Upper lobe of left lung (tissue), 6 donors: ENCODE results near the gene B3GALT6. TPM values are rescaled to one million over a fixed set of nuclear protein-coding genes. Genes with fewer than 3 reads are reported as not detected.

Source experiments
- ATAC-seq, 2 donors: fragments of 200-7000 bp; cut with Tn5 transposase; one replicate each; pipeline ENCODE4 v1.9.1; 2022; ENCODE audit warnings: mild to moderate bottlenecking in 2 of 2, moderate library complexity in 2 of 2; ENCODE audit not compliant: low FRiP score in 2 of 2
- DNase-seq, 2 donors: peaks; one replicate each; pipeline ENCODE4 v3.0.0-alpha.2; 2019 to 2020
- H3K27ac ChIP-seq, 4 donors: fragments of 200-600 bp; sonication (generic); one replicate each; pipeline ENCODE4 v1.5.1; 2016 to 2019
- H3K27me3 ChIP-seq, 4 donors: fragments of 200-600 bp; sonication (generic); one replicate each; pipeline ENCODE4 v1.5.1; 2017 to 2019
- H3K36me3 ChIP-seq, 4 donors: fragments of 200-600 bp; sonication (generic); one replicate each; pipeline ENCODE4 v1.5.1; 2016 to 2019
- H3K4me1 ChIP-seq, 4 donors: fragments of 200-600 bp; sonication (generic); one replicate each; pipeline ENCODE4 v1.5.1; 2018 to 2019
- H3K4me3 ChIP-seq, 4 donors: fragments of 200-600 bp; sonication (generic); one replicate each; pipeline ENCODE4 v1.5.1; 2017 to 2019; ENCODE audit warnings: mild to moderate bottlenecking in 2 of 4, moderate library complexity in 1 of 4
- H3K9me3 ChIP-seq, 4 donors: fragments of 200-600 bp; sonication (generic); one replicate each; pipeline ENCODE4 v1.5.1; 2018 to 2019
- CTCF ChIP-seq, 6 experiments: fragments of 450-650 bp in 4 of 6; fragments of 200-600 bp in 2 of 6; sonication (generic) in 2 of 6; IDR thresholded peaks; one replicate each; pipeline ENCODE4 v1.5.1; 2016 to 2019; ENCODE audit warnings: antibody characterized with exemption in 6 of 6
- EP300 ChIP-seq, 4 donors: sonication (generic); formaldehyde crosslinking; IDR thresholded peaks; one replicate each; pipeline ENCODE4 v1.5.1; 2017; ENCODE audit warnings: antibody characterized with exemption in 4 of 4, control low read depth in 2 of 4
- POLR2A ChIP-seq, 4 donors: fragments of 450-650 bp; IDR thresholded peaks; one replicate each; pipeline ENCODE4 v1.5.1; 2016 to 2017; ENCODE audit warnings: antibody characterized with exemption in 4 of 4, mild to moderate bottlenecking in 2 of 4
- POLR2AphosphoS5 ChIP-seq, 2 donors: sonication (generic); formaldehyde crosslinking; IDR thresholded peaks; one replicate each; pipeline ENCODE4 v1.5.1; 2017; ENCODE audit warnings: antibody characterized with exemption in 2 of 2
- WGBS, 2 donors: methylation state at CpG; one replicate each; pipeline ENCODE4 v1.1.5; 2017 to 2018; 5-methylcytosine and 5-hydroxymethylcytosine counted together
- total RNA-seq, 6 donors: library from RNA; depleted of rRNA in 4 of 6; stranded (reverse); fragments of >200 nt in 4 of 6; gene quantifications; one replicate each; pipeline versions ENCODE4 v1.1.0 to v1.2.1, GENCODE V29; 2016 to 2021
- donor health status: DM: no; HTN: no; CAD: no; lungs with moderate emphysema.
- donor health status: DM: no; HTN: yes; CAD: no; lungs with severe emphysema.

B3GALT6 gene
- total RNA-seq, 6 donors from 2014 or later = 15.2 to 31.3 (median 19.9) TPM

- ATAC-seq (no peak), DNase-seq (peak in 1 of 2 donors; percentile 56)
- WGBS, 2 donors = 94 to 96% methylated on average over 22 of the region's 22 CpGs
- TF ChIP-seq EP300 (IDR thresholded peaks at IDR 0.05) (no peak), POLR2A (IDR thresholded peaks at IDR 0.05) (no peak), CTCF (IDR thresholded peaks at IDR 0.05) (no peak), POLR2AphosphoS5 (IDR thresholded peaks at IDR 0.05) (no peak)
- Histone ChIP-seq H3K36me3 (peaks cover 34 to 87% (median 72%) of the 10 kb centered on the region in 4 donors), H3K27ac (no peak overlapping the region), H3K27me3 (no peaks in the 10 kb centered on the region), H3K9me3 (no peaks in the 10 kb centered on the region), H3K4me3 (no peak overlapping the region), H3K4me1 (peaks cover 0 to 22% (median 2%) of the 10 kb centered on the region in 4 donors)
These were observed 27.1 kb downstream of the B3GALT6 start for GRCh38 chr1:1259119-1259488.

GRCh38 chr1:1259540-1259939 is 27.5 kb downstream of the B3GALT6 start:
- TF ChIP-seq POLR2A (IDR thresholded peaks at IDR 0.05) (no peak), CTCF (IDR thresholded peaks at IDR 0.05) (no peak), POLR2AphosphoS5 (IDR thresholded peaks at IDR 0.05) (no peak), EP300 (IDR thresholded peaks at IDR 0.05) (no peak)
- peaks cover 0 to 22% (median 2%) of the 10 kb centered on the region in 4 donors for H3K4me1 ChIP-seq
- no peak overlapping the region for H3K27ac ChIP-seq
- no peak overlapping the region for H3K4me3 ChIP-seq
- H3K27me3 ChIP-seq = no peaks in the 10 kb centered on the region
- peaks cover 33 to 87% (median 71%) of the 10 kb centered on the region in 4 donors for H3K36me3 ChIP-seq
- DNase-seq = peak in 1 of 2 donors; percentile 75
- H3K9me3 ChIP-seq = no peaks in the 10 kb centered on the region
- WGBS, 2 donors = 94 to 95% methylated on average over 18 of the region's 18 CpGs
- ATAC-seq = peak in 1 of 2 donors; percentile 27

GRCh38 chr1:1259951-1260600 is 28.0 kb downstream of the B3GALT6 start:
- WGBS, 2 donors = 80 to 86% methylated on average over 25 to 26 of the region's 26 CpGs
- H3K4me1 ChIP-seq = peaks cover 0 to 22% (median 2%) of the 10 kb centered on the region in 4 donors
- peak; percentile 10 to 38 for ATAC-seq
- DNase-seq = peak in 1 of 2 donors; percentile 64
- no peaks in the 10 kb centered on the region for H3K9me3 ChIP-seq
- H3K27me3 ChIP-seq = no peaks in the 10 kb centered on the region
- H3K27ac ChIP-seq = peak overlapping the region in 1 of 4 donors; percentile 65
- H3K4me3 ChIP-seq = no peak overlapping the region
- H3K36me3 ChIP-seq = peaks cover 29 to 87% (median 70%) of the 10 kb centered on the region in 4 donors
- TF ChIP-seq CTCF (IDR thresholded peaks at IDR 0.05) = no peak
- TF ChIP-seq POLR2AphosphoS5 (IDR thresholded peaks at IDR 0.05) = no peak
- TF ChIP-seq EP300 (IDR thresholded peaks at IDR 0.05) = no peak
- no peak for TF ChIP-seq POLR2A (IDR thresholded peaks at IDR 0.05)

GRCh38 chr1:1260843-1261560 is 29.0 kb downstream of the B3GALT6 start:
- Histone ChIP-seq H3K4me3 (no peak overlapping the region), H3K4me1 (peaks cover 0 to 22% (median 2%) of the 10 kb centered on the region in 4 donors), H3K27ac (peak overlapping the region in 2 of 4 donors; percentile 40 to 65), H3K9me3 (no peaks in the 10 kb centered on the region), H3K27me3 (no peaks in the 10 kb centered on the region), H3K36me3 (peaks cover 22 to 86% (median 67%) of the 10 kb centered on the region in 4 donors)
- ATAC-seq = no peak
- TF ChIP-seq POLR2AphosphoS5 (IDR thresholded peaks at IDR 0.05) (no peak), EP300 (IDR thresholded peaks at IDR 0.05) (no peak), CTCF (IDR thresholded peaks at IDR 0.05) (no peak), POLR2A (IDR thresholded peaks at IDR 0.05) (no peak)
- DNase-seq = peak in 1 of 2 donors; percentile 54
- WGBS, 2 donors = 47 to 49% methylated on average over 16 of the region's 16 CpGs
